H54 (cell line): ENCODE data around the gene SPRR3.

Experiments
- DNase-seq: peaks from one replicate; pipeline ENCODE4 v3.0.0; 2011; ENCODE audit warnings: low spot score, mixed read lengths; ENCODE audit not compliant: insufficient read length
- FAIRE-seq: peaks from 3 replicates; lab custom pipeline; 2011; peaks lifted over from hg19 to GRCh38; lab: Jason Lieb, UNC
- POLR2A ChIP-seq: IDR thresholded peaks from 2 replicates; pipeline ENCODE4 v1.6.1; 2011; ENCODE audit warnings: low read depth, mild to moderate bottlenecking, low read length

SPRR3 gene

GRCh38 chr1:153049211-153049610 lies 47.7 kb downstream of the SPRR3 start:
- FAIRE-seq (no peak), DNase-seq (no peak)
- TF ChIP-seq POLR2A, result no peak
